Transverse colon (tissue), 4 donors: Measurements from ENCODE around the gene SEMA5B.

Source experiments
- CTCF ChIP-seq, 5 experiments: fragments of 200-600 bp in 3 of 5; fragments of 450-650 bp in 2 of 5; sonication (generic) in 3 of 5; IDR thresholded peaks; 1 replicate in 2 of 5; 2 replicates in 3 of 5; pipeline ENCODE4 v1.5.1; 2016 to 2017; ENCODE audit warnings: antibody characterized with exemption in 5 of 5, inconsistent platforms in 3 of 5, mild to moderate bottlenecking in 2 of 5, moderate library complexity in 1 of 5
- POLR2A ChIP-seq: fragments of 450-650 bp; IDR thresholded peaks from one replicate; pipeline ENCODE4 v1.6.1; 2016; ENCODE audit warnings: antibody characterized with exemption, mild to moderate bottlenecking, moderate library complexity
- POLR2AphosphoS5 ChIP-seq, 3 donors: sonication (generic); formaldehyde crosslinking; IDR thresholded peaks; one replicate each; pipeline ENCODE4 v1.6.1; 2016; ENCODE audit warnings: antibody characterized with exemption in 3 of 3

- TF ChIP-seq CTCF (IDR thresholded peaks at IDR 0.05) (no peak), POLR2A (no peak), POLR2AphosphoS5 (IDR thresholded peaks at IDR 0.05) (no peak)
These were observed 39.1 kb downstream of the SEMA5B start for GRCh38 chr3:122988508-122988907.
